IMR-90 (cell line): ENCODE data around the gene CERS6. TPM values are rescaled to one million over a fixed set of nuclear protein-coding genes. Genes with fewer than 3 reads are reported as not detected.

Experiments used
- ATAC-seq: fragments of 200-7000 bp; cut with Tn5 transposase; 2 replicates; pipeline ENCODE4 v1.9.1; 2020; ENCODE audit warnings: low read depth, mild to moderate bottlenecking, moderate library complexity
- BruUV-seq: library from RNA; stranded (reverse); fragments of 400-500 nt; replicated peaks from 2 replicates; lab custom pipeline; 2021; lab: Mats Ljungman, UMichigan
- CTCF ChIA-PET: fragments of 300-600 bp; formaldehyde crosslinking; extraction: SDS; loops from one replicate; lab custom pipeline; 2021; ENCODE audit warnings: antibody characterized with exemption; lab: Yijun Ruan, JAX
- POLR2A ChIA-PET: fragments of 300-600 bp; sonication (Branson Sonifier 250); formaldehyde crosslinking; loops from one replicate; lab custom pipeline; 2022; ENCODE audit warnings: antibody characterized with exemption; ENCODE audit not compliant: unreplicated experiment; lab: Charles Lee
- DNase-seq: peaks from one replicate; pipeline ENCODE4 v3.0.0; 2013
- H2AFZ ChIP-seq: replicated peaks from 2 replicates; pipeline ENCODE3; 2013; ENCODE audit warnings: low read length, mild to moderate bottlenecking; ENCODE audit not compliant: poor library complexity
- H2AK5ac ChIP-seq: 2 replicates; pipeline ENCODE4 v1.6.1; 2013; ENCODE audit warnings: low read depth, low read length, inconsistent platforms
- H2AK9ac ChIP-seq: replicated peaks from 2 replicates; pipeline ENCODE3; 2013; ENCODE audit warnings: mild to moderate bottlenecking, low read depth, low read length, moderate library complexity; ENCODE audit not compliant: poor library complexity
- H2BK120ac ChIP-seq: 2 replicates; pipeline ENCODE4 v1.6.1; 2013; ENCODE audit warnings: low read depth, low read length, inconsistent platforms
- H2BK15ac ChIP-seq: 3 replicates; pipeline ENCODE4 v1.6.1; 2013; ENCODE audit warnings: low read depth, low read length, inconsistent platforms
- H2BK20ac ChIP-seq: 2 replicates; pipeline ENCODE4 v1.6.1; 2013; ENCODE audit warnings: low read depth, mild to moderate bottlenecking, inconsistent platforms, low read length, moderate library complexity
- H2BK5ac ChIP-seq: 2 replicates; pipeline ENCODE4 v1.6.1; 2013; ENCODE audit warnings: mild to moderate bottlenecking, low read depth, low read length, inconsistent platforms; ENCODE audit not compliant: poor library complexity, severe bottlenecking
- H3K14ac ChIP-seq: replicated peaks from 2 replicates; pipeline ENCODE4 v1.6.1; 2013; ENCODE audit warnings: low read depth, low read length, inconsistent platforms
- H3K18ac ChIP-seq: 2 replicates; pipeline ENCODE4 v1.6.1; 2013; ENCODE audit warnings: low read depth, low read length, control low read depth
- H3K23ac ChIP-seq: 2 replicates; pipeline ENCODE4 v1.6.1; 2013; ENCODE audit warnings: low read depth, low read length, inconsistent platforms
- H3K27ac ChIP-seq: 2 replicates; pipeline ENCODE4 v1.5.1; 2013; ENCODE audit warnings: mild to moderate bottlenecking, control low read depth, low read length; ENCODE audit not compliant: insufficient read depth
- H3K27me3 ChIP-seq: 2 replicates; pipeline ENCODE4 v1.6.1; 2013; ENCODE audit warnings: low read length; ENCODE audit not compliant: control insufficient read depth, insufficient read depth
- H3K36me3 ChIP-seq: 2 replicates; pipeline ENCODE4 v1.6.1; 2013; ENCODE audit warnings: low read length, mixed read lengths; ENCODE audit not compliant: control insufficient read depth, insufficient read depth
- H3K4ac ChIP-seq: 2 replicates; pipeline ENCODE4 v1.6.1; 2013; ENCODE audit warnings: low read depth, low read length, inconsistent platforms
- H3K4me1 ChIP-seq: 2 replicates; pipeline ENCODE4 v1.6.1; 2013; ENCODE audit warnings: low read length, mixed read lengths; ENCODE audit not compliant: control insufficient read depth, insufficient read depth
- H3K4me2 ChIP-seq: 2 replicates; pipeline ENCODE4 v1.6.1; 2013; ENCODE audit warnings: low read depth, mild to moderate bottlenecking, control low read depth, low read length, moderate library complexity
- H3K4me3 ChIP-seq: 2 replicates; pipeline ENCODE4 v1.5.1; 2013; ENCODE audit warnings: low read depth, mild to moderate bottlenecking, control low read depth, low read length, moderate library complexity; ENCODE audit not compliant: insufficient read depth
- H3K56ac ChIP-seq: 2 replicates; pipeline ENCODE4 v1.6.1; 2013; ENCODE audit warnings: low read length, inconsistent platforms; ENCODE audit not compliant: insufficient read depth; ENCODE audit errors: extremely low read depth
- H3K79me1 ChIP-seq, 2 experiments: 2 replicates each; pipeline ENCODE4 v1.6.1; 2013; ENCODE audit warnings: low read length in 2 of 2, inconsistent platforms in 1 of 2, low read depth in 1 of 2
- H3K9ac ChIP-seq: 2 replicates; pipeline ENCODE4 v1.6.1; 2013; ENCODE audit warnings: low read depth, low read length, control low read depth
- H3K9me1 ChIP-seq: 2 replicates; pipeline ENCODE4 v1.6.1; 2013; ENCODE audit warnings: low read length, inconsistent platforms; ENCODE audit not compliant: insufficient read depth
- H3K9me3 ChIP-seq: 2 replicates; pipeline ENCODE4 v1.6.1; 2013; ENCODE audit warnings: low read length; ENCODE audit not compliant: control insufficient read depth, insufficient read depth
- H4K20me1 ChIP-seq: 2 replicates; pipeline ENCODE4 v1.6.1; 2013; ENCODE audit warnings: low read length, inconsistent platforms; ENCODE audit not compliant: insufficient read depth
- H4K5ac ChIP-seq: 2 replicates; pipeline ENCODE4 v1.6.1; 2013; ENCODE audit warnings: mild to moderate bottlenecking, low read depth, low read length, control low read depth
- H4K8ac ChIP-seq, 2 experiments: 2 replicates each; pipeline ENCODE4 v1.6.1; 2013; ENCODE audit warnings: low read depth in 2 of 2, low read length in 2 of 2, control low read depth in 1 of 2, inconsistent platforms in 1 of 2
- H4K91ac ChIP-seq: 2 replicates; pipeline ENCODE4 v1.6.1; 2013; ENCODE audit warnings: low read depth, low read length, inconsistent platforms; ENCODE audit not compliant: insufficient read depth
- BHLHE40 ChIP-seq: fragments of 150-350 bp; IDR thresholded peaks from 2 replicates; pipeline ENCODE4 v1.6.1; 2016; ENCODE audit warnings: mild to moderate bottlenecking, low read depth, low read length
- MXI1 ChIP-seq: IDR thresholded peaks from 2 replicates; pipeline ENCODE4 v1.6.1; 2012; ENCODE audit warnings: low read depth, mild to moderate bottlenecking, low read length, moderate library complexity, borderline replicate concordance
- NFE2L2 ChIP-seq: fragments of 150-350 bp; IDR thresholded peaks from 2 replicates; pipeline ENCODE4 v1.6.1; 2016; ENCODE audit warnings: low read depth, mild to moderate bottlenecking, low read length
- RAD21 ChIP-seq: IDR thresholded peaks from 2 replicates; pipeline ENCODE4 v1.6.1; 2012; ENCODE audit warnings: low read length, improper control_type of control experiment
- RCOR1 ChIP-seq: IDR thresholded peaks from 2 replicates; pipeline ENCODE4 v1.6.1; 2012; ENCODE audit warnings: mild to moderate bottlenecking, low read length, improper control_type of control experiment; ENCODE audit not compliant: insufficient replicate concordance
- SMC3 ChIP-seq: fragments of 150-350 bp; IDR thresholded peaks from 2 replicates; pipeline ENCODE4 v1.6.1; 2016; ENCODE audit warnings: low read depth, mild to moderate bottlenecking, antibody characterized with exemption, low read length, moderate library complexity
- WGBS, 2 experiments: methylation state at CpG; one replicate each; pipeline versions ENCODE4 v1.1.5 to v1.1.7; 2013; ENCODE audit warnings: missing lambda C conversion rate in 2 of 2; ENCODE audit not compliant: insufficient read length in 1 of 2; ENCODE audit errors: extremely low coverage in 2 of 2; 5-methylcytosine and 5-hydroxymethylcytosine counted together
- dilution Hi-C: fragments of 300-500 bp; cut with HindIII; formaldehyde crosslinking; loops from one replicate; pipeline ENCODE4 v1.14.3; 2018; ENCODE audit warnings: low sequenced_read_pairs; ENCODE audit not compliant: unreplicated experiment
- in situ Hi-C: fragments of 300-500 bp; cut with MboI; formaldehyde crosslinking; loops from 3 replicates; pipeline ENCODE4 v1.14.3; 2019; ENCODE audit warnings: low sequenced_read_pairs, inconsistent platforms, mixed read lengths
- intact Hi-C: fragments of 100-400 bp; cut with micrococcal nuclease; formaldehyde crosslinking; loops from 2 replicates; pipeline ENCODE4 v1.10.0; 2022
- polyA plus RNA-seq, 3 experiments: library from polyadenylated mRNA; depleted of rRNA; stranded (reverse); fragments of >200 nt; gene quantifications; 2 replicates each; pipeline ENCODE4 v1.2.3, GENCODE V29; 2012; ENCODE audit warnings: low replicate concordance in 1 of 3
- total RNA-seq: library from RNA; depleted of rRNA; stranded (reverse); fragments of >200 nt; gene quantifications from 2 replicates; pipeline ENCODE4 v1.2.3, GENCODE V29; 2012
- TF ChIP-seq, protein P1 (sequence below): fragments of 150-350 bp; IDR thresholded peaks from 2 replicates; pipeline ENCODE4 v1.6.1; 2016; ENCODE audit warnings: low read depth, mild to moderate bottlenecking, low read length, moderate library complexity, borderline replicate concordance

CERS6 gene
- total and polyA plus RNA-seq, 2 of the 4 experiments (the other 2 are of a cell fraction), result 2.1 to 5.7 TPM

- H3K4me3 ChIP-seq, result no peak overlapping the region
- no peaks in the 10 kb centered on the region for H3K4me1 ChIP-seq
- H2AK5ac ChIP-seq, result no peak overlapping the region
- no peak overlapping the region for H4K91ac ChIP-seq
- in situ Hi-C loops (loop anchor here (5.0 kb wide), 1 partner anchor 360 kb away; no protein-coding TSS in a partner anchor), intact Hi-C loops (loop anchor here (10.0 kb wide), 1 partner anchor 572 kb away; no protein-coding TSS in a partner anchor), dilution Hi-C loops (no loop called here)
- no peaks in the 10 kb centered on the region for H3K9me1 ChIP-seq
- no peaks in the 10 kb centered on the region for H3K9me3 ChIP-seq
- no peak overlapping the region for H3K56ac ChIP-seq
- no peak overlapping the region for H4K8ac ChIP-seq
- no peak overlapping the region for H2AK9ac ChIP-seq
- CTCF ChIA-PET, result interaction anchor here (0.9 to 1.3 kb wide), 3 partner anchors 44 to 370 kb away, joined by 3 to 4 read pairs (median 3); no protein-coding TSS in a partner anchor
- H4K20me1 ChIP-seq, result no peaks in the 10 kb centered on the region
- H3K23ac ChIP-seq, result no peak overlapping the region
- no peak overlapping the region for H2BK5ac ChIP-seq
- DNase-seq, result no peak
- no peak overlapping the region for H2BK120ac ChIP-seq
- H3K4ac ChIP-seq, result no peak overlapping the region
- no peak overlapping the region for H2BK20ac ChIP-seq
- no peak overlapping the region for H3K9ac ChIP-seq
- H2BK15ac ChIP-seq, result no peak overlapping the region
- no peak overlapping the region for H3K4me2 ChIP-seq
- no TSS peak for BruUV-seq
- no peak overlapping the region for H2AFZ ChIP-seq
- no peak for ATAC-seq
- no peaks in the 10 kb centered on the region for H3K27me3 ChIP-seq
- H3K27ac ChIP-seq, result no peak overlapping the region
- H3K18ac ChIP-seq, result no peak overlapping the region
- no CpG with 5 or more reads among the region's 2 CpGs for WGBS, 2 experiments
- POLR2A ChIA-PET, result no interaction called here
- no peaks in the 10 kb centered on the region for H3K79me1 ChIP-seq
- no peak overlapping the region for H3K14ac ChIP-seq
- no peaks in the 10 kb centered on the region for H3K36me3 ChIP-seq
- TF ChIP-seq RAD21 (no peak), MXI1 (no peak), RCOR1 (no peak), SMC3 (no peak), NFE2L2 (no peak), BHLHE40 (no peak)
- TF ChIP-seq, protein P1, sequence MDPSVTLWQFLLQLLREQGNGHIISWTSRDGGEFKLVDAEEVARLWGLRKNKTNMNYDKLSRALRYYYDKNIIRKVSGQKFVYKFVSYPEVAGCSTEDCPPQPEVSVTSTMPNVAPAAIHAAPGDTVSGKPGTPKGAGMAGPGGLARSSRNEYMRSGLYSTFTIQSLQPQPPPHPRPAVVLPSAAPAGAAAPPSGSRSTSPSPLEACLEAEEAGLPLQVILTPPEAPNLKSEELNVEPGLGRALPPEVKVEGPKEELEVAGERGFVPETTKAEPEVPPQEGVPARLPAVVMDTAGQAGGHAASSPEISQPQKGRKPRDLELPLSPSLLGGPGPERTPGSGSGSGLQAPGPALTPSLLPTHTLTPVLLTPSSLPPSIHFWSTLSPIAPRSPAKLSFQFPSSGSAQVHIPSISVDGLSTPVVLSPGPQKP, result no peak
- H4K5ac ChIP-seq, result no peak overlapping the region
These were observed 250.7 kb downstream of the CERS6 start for GRCh38 chr2:168706806-168707205.
